NCI-H524 (cell line): Measurements from ENCODE around the gene ZNF48.
A peak's percentile ranks its signal among the peaks of the same experiment; 100 is the strongest.

Source experiments
- DNase-seq, 2 experiments: peaks; one replicate each; lab custom pipeline; 2025; lab: John Stamatoyannopoulos, UW

Gene ZNF48

DNA sequence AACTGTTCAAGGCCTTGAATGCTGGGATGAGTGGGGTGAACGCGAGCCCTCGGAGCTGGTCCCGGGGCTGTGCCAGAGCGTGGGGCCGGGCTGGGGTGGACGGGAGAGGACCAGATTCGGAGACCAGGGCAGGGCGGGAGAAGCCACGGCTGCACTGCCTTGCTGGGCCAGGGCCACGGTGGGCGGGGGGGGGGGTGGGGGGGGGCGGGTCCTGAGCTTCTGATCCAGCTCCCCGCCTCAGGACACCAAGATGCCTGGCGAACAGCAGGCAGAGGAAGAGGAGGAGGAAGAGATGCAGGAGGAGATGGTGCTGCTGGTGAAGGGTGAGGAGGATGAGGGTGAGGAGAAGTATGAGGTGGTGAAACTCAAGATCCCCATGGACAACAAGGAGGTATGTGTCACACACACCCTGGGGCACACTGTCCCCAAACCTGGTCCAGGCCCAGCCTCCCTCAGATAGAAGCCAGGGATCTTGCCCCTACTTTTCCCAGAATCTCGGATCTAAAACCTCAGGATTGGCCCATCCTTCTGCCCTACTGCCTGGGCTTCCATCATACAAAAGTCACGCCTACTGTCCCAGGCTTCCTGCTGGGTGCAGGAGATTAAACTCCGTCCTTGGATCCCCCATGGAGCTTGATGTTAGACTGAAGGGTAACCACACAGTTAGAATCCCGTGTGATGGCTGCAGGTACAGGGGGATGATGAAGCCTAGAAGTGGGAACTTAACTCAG, 12.7 kb downstream of the ZNF48 start:
- no peak for DNase-seq

DNA sequence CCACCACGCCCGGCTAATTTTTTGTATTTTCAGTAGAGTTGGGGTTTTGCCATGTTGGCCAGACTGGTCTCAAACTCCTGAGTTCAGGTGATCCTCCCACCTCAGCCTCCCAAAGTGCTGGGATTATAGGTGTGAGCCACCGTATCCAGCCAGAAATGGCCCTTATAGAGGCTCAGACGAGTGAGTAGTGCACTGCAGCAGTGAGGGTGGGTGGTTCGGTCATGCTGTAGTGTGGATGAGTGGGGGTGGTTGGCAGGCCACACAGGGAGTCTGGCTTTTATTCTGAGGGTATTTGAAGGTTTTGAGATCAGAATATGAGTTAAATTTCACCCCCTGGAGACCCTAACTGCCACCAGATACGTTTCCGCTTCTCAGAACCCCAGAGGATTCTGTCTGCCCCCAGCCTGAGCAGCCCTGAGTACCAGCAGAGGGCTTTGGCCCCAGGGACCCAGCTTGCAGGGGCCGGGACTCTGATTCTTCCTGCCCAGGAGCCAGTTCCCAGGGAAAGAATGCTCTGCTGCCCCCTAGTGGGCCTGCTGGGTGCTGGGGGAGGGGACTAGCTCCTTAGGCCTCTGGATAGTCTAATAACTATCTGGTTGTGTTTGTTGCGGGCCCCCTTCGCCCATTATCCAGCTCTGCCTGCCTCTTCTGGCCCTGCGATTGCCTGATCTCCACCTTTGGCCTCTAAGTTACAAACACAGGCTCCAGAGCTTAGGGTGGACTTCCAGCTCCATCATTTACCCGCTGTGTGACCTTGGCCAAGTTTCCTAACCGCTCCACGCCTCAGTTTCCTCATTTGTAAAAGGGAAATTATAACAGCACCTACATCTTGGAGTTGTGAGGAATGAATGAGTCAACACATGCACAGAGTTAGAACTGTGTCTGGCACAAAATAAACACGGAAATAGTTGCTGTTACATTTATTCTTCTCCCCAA, 14.2 kb downstream of the ZNF48 start:
- peak; percentile 78 to 93 for DNase-seq

DNA sequence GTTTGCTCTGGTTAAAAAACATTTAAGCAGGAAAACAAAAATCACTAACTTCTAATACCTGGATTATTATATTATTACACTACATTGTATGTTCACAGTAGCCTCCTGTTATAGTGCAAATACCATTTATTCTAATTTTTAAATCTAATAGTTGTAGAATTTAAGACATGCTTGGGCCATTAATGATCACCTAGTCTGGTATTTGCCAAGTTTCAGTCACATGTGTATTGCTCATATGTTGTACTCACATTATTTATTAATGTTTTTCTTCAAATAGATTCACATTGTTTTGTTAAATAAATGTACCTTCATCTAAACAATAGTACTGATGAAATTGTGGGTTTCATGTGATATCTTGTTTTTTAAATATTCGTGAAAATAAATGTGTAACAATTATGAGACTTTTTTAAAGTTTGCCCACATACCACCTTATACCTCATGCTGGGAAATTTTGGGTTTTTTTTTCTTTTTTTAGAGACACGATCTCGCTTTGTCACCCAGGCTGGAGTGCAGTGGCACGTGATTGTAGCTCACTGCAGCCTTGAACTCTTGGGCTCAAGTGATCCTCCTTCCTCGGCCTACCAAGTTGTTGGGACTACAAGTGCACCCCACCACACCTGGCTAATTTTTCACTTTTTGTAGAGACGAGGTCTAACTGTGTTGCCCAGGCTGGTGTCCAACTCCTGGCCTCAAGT, 18.0 kb downstream of the ZNF48 start:
- DNase-seq, result no peak

DNA sequence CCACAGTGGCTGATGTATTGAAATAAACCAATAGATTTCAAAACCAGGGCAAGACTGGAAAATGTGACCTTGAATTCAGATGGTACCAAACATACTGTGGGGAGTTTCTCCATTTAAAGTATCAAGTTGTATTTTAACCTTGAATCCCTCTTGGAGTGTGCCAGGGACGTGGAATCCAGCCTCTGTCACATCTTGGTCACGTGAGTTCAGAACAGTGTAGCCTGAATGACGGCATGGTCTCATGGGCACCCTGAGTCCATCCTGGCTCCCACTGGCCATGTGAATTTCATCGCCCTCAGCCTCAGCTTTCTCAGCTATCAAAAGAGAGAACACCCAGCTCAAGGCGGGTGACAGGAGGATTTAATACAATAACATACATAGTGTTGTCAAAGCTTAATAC, 18.9 kb downstream of the ZNF48 start:
- no peak for DNase-seq

DNA sequence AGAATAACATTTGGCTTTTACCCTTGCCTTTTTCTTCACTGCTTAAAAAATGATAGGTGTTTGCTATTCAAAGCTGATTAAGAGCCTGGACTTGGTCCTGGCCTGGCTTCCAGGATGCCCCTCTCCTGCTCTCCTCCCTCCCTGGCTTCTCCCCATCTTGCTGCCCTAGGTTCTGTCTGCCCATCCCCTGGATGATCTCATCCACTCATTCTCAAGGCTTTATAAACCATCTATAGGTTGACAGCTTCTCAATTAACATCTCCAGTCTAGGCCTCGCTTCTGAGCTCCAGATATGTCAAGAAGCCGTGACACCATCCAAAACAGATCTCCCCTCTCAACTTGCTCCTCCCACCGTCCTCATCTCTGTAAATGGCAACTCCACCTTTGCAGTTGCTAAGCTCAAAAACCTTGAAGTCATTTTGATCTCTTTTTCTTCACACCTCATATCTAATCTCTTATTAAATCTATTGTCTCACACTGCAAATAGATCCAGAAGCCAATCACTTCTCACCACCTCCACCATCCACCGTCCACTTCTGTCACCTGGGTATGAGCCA, 20.9 kb downstream of the ZNF48 start:
- DNase-seq, result no peak

DNA sequence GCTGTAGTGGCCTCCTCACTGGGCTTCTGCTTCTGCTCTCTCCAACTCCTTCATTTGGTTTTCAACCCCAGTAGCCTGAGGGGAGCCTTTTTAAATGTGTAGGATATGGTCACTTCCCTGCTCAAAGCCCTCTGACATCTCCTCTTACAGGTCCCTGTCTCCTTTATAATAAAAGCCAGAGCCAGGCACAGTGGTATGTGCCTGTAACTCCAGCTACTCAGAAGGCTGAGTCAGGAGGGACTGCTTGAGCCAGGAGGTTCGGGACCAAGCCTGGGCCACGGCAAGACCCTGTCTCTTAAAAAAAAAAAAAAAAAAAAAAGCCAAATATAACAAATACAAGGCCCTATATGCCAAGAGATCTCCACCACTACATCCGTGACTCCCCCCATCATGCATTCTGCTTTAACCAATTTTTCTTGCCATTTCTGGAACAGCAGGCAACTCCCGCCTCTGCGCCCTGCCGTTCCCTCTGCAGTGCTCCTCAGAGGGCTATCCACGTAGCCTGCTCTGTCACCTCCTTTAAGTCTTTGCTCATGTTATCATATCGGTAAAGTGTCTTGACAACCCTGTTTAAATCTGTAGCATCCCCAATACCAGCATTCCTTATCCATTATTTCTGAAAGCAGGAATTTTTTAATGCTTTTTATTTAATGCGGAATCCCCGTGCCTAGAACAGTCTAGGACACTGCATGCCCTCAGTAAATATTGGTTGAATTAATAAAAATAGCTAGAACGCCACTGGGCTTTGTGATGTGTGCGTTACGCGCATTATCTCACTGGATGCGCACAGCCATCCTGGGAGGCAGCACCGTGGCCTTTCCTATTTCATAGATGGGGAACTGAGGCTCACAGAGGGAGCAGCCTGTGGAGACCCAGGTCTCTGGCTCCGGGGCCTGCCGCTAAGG, 21.7 kb downstream of the ZNF48 start:
- no peak for DNase-seq

DNA sequence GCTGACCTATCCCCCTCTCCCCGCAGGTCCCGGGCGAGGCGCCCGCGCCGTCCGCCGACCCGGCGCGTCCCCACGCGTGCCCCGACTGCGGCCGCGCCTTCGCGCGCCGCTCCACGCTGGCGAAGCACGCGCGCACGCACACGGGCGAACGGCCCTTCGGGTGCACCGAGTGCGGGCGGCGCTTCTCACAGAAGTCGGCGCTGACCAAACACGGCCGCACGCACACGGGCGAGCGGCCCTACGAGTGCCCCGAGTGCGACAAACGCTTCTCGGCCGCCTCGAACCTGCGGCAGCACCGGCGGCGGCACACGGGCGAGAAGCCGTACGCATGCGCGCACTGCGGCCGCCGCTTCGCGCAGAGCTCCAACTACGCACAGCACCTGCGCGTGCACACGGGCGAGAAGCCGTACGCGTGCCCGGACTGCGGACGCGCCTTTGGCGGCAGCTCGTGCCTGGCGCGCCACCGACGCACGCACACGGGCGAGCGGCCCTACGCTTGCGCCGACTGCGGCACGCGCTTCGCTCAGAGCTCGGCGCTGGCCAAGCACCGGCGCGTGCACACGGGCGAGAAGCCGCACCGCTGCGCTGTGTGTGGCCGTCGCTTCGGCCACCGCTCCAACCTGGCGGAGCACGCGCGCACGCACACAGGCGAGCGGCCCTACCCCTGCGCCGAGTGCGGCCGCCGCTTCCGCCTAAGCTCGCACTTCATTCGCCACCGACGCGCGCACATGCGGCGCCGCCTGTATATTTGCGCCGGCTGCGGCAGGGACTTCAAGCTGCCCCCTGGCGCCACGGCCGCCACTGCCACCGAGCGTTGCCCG, 22.5 kb downstream of the ZNF48 start:
- DNase-seq, result peak; percentile 85 to 90

DNA sequence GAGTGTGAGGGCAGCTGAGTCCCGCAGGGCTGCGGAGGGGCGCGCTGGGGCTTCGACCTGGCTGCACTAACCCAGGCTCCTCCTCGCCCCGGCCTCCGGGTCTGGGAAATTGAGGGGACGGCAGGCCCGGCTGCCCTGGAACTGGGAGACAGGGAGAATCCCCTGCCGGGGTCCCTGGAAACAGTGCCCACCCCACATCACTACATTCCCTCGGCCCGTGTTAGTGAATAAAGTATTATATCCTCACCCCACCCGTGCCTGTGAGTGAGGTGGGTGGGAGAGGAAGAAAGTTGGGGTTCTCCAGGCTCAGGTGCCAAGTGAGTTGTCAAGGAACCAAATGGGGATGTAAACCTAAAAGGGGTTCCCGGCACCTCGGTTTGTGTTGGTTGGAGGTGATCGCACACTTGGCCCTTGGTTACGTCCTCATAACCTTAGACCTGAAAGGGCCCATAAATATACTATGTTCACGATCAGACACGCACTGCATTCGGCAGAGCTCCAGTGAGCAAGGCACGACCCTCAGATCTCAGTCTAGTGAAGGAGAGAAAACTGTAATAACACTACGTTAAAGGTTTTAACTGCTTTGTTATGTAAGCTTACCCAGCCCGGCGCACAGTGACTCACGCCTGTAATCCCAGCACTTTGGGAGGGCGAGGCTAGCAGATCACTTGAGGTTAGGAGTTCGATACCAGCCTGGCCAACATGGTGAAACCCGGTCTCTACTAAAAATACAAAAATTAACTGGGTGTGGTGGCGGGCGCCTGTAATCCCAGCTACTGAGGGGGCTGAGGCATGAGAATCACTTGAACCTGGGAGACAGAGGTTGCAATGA, 23.3 kb downstream of the ZNF48 start:
- no peak for DNase-seq

DNA sequence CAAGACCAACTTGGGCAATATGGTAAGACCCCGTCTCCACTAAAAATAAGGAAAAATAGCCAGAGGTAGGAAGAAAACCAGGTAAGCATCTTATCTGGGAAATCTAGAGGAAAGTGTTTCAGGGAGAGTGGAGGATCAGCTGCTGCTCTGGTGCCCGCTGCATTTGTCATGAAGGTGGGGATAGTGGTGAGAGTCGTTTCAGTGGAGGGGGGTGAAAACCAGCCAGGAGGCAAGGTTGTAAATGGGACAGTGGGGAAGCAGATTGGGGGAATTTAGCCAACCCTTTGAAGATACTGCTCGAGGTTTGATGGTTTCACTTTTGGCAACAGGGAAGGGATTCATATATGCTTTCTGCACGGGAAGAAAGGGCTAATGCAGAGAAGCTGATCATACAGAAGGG, 25.8 kb downstream of the ZNF48 start:
- DNase-seq, result no peak

DNA sequence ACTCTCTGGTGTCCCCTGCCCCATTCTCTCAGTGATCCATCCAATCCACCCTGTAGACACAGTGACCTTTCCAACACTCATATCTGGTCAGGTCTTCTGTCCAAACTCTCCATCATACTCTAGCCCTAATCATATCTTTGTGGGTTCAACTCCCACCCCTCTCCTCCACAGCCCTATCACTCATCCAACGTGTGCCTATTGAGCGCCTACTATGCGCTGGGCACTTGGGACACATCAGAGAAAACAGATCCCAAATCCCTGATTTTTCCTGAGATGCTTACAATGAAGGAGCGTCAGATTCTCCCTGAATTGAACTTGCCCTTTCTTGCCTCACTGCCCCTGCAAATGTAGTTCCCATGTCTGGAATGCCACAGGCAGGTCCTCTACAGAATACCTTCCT, 32.8 kb downstream of the ZNF48 start:
- DNase-seq, result no peak

DNA sequence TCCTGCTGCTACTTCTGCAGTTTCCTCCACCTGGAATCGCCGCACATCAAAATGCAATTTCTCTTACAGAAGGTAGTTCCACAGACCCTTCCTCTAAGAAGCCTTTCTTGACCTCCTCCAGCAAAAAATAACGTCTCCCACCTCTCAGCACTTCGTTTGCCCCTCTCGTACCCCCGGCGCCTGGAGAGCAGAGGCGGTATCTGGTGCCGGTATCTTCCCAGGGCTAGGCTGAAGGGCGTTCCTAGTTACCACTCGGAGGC, 34.1 kb downstream of the ZNF48 start:
- no peak for DNase-seq

DNA sequence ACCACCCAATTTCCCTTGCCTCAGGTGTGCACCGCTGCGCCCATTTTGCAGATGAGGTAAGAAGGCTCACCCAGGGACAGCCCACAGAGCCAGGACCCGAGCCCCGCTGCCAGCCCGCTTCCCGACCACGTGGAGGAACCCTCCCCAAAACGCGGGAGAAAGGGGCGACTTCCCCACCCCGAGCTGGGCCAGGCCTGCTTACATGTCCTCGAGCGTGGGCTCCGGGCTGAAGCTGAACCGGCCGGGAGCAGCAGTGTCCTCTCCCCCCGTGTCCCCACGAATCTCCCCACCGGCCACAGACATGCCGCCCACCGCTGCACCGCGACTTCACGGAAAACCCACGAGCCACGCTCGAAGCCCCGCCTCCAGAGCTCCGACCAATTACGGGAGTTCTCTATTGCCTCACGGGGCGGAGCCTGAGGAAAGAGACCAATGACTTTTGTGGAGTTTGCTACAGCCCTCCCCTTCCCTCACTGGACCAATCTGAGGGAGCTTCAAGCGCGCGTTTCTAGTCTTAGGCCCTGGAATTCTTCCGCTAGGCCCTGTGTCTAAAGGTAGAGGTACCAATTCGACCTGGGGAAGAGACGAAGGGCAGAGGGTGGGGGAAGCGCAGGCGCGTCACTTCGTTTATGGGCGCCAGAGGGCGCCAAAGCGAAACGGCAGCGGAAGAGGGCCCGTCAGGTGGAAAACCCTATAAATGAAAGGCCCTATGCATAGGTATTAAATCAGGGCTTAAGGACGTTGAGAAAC, 34.6 kb downstream of the ZNF48 start, which contains the start of gene DCTPP1:
Gene DCTPP1 (minus strand): TSS at position 353 of the 750 bp plus-strand sequence. CDS start 50 bp downstream, at position 303.
- peak; percentile 100 for DNase-seq

DNA sequence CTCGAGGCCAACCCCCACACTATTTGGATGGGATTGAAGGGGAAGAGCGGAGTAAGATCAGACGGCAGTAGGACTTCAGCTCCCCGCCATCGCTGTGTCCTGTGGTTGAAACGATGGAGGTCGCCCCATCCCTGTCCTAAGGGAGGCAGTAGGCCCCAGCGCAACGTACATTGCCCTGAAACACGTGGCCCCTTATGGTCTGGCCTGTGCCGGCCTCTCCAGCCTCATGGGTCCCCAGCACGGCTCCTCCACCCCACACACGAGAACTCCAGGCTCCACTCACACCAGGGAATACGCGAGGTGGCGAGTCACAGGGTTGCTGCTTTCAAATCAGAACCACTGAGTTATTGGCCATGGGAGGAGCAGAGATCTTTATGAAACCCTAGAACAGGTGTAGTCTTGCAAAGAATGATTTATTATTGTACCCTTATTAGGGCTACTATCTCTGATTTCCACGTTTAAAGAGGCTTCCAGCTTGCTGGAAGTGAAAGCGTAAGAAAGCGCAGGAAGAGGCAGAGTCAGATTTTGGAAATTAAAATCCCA, 35.3 kb downstream of the ZNF48 start:
- no peak for DNase-seq

DNA sequence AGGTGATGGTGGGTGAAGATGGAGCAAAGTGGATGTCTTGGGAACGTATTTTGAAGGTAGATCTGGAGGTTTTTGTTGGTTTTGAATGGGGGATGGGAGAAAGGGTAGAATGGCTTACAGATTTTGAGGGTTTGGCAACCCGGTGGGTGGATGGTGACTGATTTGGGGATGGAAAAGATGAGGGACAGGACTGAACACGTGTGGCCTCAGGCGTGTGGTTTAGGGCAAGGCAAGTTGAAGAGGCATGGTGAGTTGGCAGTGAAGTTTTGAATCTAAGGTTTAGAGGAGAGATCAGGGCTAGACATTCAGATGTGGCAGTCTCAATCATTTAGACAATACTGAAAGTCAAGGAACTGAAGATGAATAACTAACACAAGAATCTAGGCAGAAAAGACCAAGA, 39.6 kb downstream of the ZNF48 start:
- DNase-seq, result no peak

DNA sequence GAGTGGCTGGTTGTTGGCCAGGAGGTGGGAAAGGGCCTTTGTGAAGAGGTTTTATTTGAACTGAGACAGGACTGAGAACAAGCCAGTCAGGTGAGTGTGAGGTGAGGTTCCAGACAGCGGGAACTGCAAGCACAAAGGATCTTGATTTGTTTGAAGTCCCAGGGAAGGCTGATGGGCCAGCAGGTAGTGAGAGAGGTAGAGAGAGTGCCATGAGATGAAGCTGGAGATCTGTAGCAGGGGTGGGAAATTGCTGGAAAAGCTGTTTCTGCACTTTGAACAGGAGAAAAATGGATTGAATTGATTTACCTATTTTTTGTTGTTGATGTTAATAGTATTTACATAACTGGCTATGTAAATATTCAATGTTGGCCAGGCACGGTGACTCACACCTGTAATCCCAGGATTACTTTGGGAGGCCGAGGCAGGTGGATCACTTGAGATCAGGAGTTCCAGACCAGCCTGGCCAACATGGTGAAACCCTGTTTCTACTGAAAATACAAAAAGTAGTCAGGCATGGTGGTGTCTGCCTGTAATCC, 42.4 kb downstream of the ZNF48 start:
- DNase-seq, result no peak

DNA sequence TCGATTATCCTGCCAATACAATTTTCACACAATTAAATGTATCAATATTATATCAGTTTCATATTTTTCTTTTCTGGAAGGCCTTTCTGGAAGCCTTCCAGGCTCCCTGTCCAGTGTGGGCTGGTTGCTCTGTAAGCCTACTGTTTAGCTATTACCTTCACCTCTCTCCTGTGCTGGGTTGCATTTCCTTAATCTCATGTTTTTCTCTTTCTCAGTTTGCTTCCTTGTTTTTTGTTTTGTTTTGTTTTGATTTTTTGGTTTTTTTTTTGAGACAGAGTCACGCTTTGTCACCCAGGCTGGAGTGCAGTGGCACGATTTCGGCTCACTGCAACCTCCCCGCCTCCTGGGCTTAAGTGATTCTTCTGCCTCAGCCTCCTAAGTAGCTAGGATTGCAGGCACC, 43.6 kb downstream of the ZNF48 start:
- no peak for DNase-seq

DNA sequence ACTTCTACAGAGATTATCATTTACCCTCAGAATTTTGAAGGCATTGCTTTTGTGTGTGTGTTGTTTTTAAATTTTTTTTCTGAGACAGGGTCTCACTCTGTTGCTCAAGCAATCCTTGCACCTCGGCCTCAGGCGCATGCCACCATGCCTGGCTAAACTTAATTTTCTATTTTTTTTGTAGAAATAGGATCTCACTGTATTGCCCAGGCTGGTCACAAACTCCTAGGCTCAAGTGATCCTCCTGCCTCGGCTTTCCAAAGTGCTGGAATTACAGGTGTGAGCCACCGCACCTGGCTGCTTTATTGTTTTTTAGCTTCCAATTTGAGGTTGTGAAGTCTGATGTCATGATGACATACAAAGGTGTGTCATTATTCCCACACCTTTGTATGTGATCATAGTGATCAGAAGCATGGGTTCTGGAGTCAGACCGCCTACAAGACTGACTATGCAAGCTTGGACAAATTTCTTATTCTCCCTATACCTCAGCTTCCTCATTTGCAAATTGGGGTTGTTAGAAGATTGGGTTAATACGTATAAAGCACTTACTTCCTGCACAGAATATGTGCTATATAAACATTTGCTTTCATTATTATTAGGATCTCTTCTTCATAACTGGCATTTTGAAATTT, 44.6 kb downstream of the ZNF48 start:
- DNase-seq, result no peak

DNA sequence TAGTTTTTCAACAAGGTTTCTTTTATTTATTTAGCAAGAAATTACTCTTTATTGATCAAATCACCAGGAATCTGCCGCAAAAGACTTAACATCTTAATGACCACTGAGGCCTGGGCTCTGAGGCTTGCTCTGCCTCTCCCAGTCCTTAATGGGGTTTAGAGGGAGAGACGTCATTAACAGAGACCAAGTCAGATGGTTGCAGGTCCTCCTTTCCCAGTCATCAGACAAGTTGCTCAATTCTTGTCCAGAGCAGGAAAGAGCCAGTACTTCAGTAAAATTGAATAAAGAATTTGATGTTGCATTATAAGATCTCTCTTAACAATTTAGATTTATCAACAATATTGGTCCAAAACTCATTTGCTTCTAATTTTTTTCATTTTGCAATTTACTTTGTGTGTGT, 48.4 kb downstream of the ZNF48 start:
- DNase-seq, result no peak
